Right hindlimb (tissue), 1 donor: Measurements from ENCODE around the gene CDCP1.
"Not testable (repeated sequence)": the region's sequence is repeated elsewhere in the genome, so short reads cannot be mapped to it uniquely, and the experiment has no call there.

Experiments
- DNase-seq: peaks from one replicate; pipeline ENCODE4 v3.0.0-alpha.2; 2018

Gene CDCP1

DNA sequence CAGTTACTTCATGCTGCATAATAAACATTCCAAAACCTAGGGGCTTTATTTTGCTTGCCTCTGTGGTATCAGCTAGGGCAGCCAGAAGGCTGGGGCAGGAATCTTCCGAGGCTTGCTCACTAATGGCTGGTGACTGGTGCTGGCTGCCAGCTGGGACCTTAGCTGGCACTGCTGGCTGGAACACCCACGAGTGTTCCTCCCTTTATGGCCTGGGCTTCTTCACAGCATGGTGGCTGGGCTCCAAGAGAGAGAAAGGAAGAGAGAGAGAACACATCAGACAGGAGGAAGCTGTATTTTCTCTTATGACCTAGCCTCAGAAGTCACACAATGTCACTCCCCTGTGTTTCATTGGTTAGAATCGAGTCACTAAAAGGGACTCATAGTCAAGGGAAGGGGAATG lies 23.9 kb upstream of the CDCP1 start:
- DNase-seq = no peak

DNA sequence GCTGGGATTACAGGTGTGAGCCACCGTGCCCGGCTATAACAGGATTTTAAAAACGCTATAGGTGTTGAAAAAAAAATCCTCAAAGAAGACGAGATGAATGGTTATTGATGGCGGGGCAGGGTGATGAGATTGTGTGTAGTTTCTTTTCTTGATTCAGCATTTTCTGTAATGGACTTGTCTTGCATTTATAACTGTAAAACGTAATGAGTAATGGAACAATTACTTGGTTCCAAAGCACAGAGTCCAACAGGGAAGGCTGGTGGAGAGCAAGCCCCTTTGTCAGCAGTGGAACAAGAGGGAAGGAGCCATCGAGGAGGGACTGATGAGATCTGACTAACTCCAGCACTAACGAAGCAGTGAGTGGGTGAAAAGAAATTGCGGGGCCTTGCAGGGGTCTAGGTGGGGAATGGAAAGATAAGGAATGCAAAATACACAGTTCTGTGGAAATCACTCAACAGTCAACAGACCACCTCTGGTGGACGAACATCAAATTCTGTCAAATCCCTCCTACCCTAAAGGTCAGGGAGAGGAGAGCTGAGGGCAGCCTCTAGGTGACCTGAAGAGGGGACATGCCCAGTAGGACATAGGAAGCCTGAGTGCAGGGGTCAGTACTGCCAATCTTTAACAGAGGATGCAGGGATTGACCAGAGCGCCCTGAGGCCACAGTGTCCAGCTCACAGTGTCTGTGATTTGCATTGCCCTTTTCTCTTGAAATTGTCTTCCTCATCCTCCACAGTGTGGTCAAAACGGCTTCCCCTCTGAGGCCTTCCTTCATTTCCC lies 23.1 kb upstream of the CDCP1 start:
- no peak for DNase-seq

DNA sequence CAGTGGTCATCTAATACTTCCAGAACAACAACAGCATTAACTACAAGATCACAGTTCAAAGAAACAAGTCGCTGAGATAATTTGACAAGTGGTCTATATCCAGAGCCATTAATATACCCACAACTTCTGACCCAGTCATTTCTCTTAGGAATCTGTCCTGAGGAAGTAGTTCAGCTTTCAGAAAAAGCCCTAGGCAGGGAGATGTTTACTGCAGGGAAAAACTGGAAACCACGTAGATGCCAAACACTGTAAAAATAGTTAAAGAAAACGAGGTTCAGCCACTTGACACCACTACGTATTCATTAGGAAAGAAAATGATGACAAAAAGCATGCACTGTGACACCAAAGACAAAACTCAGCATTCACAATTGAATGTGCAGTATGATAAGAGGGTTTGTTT lies 22.3 kb upstream of the CDCP1 start:
- DNase-seq = no peak

DNA sequence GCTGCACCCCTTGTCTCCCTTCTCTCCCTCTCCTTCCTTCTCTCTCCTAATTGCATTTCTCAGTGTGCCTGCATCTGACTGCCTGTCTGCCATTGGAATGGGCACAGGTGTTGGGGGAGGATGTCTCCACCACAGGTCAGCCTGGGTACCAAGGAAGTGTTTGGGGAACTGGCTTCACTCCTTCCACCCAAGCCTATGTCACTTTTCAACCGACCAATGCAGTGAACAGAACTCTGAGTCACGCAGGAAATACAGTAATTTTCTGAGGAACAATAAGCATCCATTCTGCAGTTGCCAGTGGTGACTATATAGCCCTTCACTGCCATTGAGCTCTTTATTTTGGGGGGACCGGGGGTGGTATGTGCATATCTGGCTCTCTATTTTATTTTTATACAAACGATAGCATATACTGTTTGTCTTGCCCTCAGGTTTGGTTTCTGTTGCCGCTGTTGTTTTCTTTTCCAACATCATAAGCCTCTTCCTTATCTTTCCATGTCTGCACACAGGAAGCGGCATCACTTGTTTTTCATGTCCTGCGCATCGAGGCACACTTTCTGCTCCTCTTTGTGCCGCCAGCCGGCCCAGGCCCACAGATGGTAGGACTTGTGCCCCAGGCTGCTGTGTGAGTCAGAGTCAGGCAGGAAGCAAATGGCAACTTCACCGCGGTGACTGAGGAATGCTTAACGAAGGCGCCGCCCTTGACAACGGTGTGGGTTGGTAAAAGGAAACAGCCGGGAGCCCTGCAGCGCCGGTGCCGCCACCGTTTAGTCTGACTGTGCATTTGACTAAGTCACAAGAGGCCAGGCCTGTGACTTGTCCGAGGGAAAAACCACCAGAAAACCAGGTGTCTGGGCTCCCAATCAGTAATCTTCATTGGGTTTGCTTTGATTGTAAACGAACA lies 21.1 kb upstream of the CDCP1 start:
- peak; percentile 77 for DNase-seq

DNA sequence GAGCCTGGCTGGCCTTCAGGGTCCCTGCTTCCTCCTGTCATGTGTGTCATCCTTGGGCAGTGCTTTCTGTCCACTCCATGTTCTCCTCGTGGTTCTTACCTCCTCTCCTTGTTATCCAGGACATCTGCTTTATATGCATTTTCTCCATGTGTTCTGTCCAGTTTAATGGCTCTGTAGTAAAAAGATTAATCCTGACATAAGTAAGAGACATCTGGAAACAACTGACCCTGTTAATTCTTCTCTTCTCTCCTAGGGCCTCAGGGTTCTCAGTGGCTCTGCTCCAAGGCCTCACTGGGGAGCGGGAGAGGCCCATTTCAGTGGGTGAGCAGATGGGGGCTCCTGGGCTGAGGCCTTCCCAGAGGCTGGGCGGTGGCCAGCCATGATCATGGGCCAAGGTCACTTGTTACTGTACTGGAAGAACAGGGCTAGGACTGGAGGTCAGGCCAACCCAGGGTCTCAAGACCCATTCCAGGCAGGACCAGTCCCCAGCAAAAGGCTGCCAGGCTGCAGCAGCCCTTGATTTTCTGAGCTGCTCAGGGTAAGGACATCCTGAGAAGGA lies 20.2 kb upstream of the CDCP1 start:
- DNase-seq = no peak

DNA sequence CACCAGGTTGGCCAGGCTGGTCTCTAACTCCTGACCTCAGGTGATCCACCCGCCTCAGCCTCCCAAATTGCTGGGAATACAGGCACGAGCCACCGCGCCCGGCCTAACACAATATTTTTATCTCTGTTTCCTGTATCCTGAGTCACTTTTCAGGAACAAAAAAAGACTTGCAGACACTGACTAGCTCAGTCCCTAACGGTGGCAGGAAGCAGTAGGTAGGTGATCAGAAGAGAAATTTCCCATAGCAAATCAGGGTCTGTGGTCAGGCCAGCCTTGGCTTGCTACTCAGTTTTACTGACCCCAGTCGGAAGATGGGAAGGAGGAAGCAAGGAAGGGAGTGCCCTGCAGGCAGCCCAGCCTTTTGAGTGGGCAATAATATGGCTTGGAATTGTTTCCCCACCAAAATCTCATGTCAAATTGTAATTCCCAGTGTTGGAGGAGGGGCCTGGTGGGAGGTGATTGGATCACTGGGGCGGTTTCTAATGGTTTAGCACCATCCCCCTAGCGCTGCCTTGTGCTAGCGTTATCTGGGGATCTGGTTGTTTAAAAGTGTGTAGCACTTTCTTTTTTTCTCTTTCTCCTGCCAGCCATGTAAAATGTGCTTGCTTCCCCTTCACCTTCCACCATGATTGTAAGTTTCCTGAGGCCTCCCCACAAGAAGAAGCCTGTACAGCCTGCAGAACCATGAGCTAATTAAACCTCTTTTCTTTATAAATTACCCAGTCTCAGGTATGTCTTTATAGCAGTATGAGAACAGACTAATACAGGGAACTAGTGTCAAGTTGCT lies 19.5 kb upstream of the CDCP1 start:
- no peak for DNase-seq

DNA sequence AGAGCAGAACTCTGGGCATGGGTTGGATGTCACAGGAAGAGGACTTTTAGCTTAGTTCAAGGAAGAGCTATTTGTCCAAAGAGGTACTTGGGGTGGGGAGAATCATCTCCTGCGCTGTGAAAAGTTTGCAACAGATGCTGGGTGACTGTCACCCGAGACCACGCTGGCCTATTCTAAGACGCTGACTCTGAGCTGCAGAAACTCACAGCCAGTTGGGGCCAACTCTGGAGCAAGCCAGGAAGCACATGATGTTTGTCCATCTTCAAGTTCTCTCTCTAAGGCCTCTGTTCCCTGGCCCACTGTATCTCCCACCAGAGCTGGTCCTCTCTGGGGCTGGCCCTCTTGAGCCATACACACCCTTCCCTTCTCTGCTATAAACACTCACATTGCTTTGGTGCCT lies 17.9 kb upstream of the CDCP1 start:
- DNase-seq = no peak

GRCh38 chr3:45163481-45163880 lies 17.3 kb upstream of the CDCP1 start:
- no peak for DNase-seq

DNA sequence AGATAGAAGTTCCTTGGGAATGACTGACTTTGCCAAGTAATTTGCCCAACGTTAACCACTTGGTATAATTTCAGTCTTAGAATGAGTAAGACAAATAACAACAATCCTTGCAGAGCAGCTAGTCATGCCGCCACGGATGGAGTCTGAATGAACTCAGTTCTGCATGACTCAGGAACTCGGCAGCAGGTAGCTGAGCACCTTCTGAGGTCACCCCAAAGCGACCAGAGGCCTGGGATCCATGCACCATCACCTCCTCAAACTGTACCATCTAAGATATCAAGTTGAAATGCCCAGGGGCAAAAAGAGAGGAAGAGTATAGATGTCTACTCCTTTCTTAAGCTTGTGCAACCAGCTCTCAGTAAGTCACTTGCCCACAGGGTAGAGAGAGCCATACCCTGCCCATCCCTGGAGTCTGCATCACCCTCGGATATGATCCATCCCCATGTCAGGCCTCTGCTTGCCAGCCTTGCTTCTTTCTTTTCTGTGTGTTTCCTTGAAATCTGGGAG lies 8.5 kb upstream of the CDCP1 start:
- no peak for DNase-seq

GRCh38 chr3:45153658-45154437 lies 7.7 kb upstream of the CDCP1 start:
- no peak for DNase-seq

DNA sequence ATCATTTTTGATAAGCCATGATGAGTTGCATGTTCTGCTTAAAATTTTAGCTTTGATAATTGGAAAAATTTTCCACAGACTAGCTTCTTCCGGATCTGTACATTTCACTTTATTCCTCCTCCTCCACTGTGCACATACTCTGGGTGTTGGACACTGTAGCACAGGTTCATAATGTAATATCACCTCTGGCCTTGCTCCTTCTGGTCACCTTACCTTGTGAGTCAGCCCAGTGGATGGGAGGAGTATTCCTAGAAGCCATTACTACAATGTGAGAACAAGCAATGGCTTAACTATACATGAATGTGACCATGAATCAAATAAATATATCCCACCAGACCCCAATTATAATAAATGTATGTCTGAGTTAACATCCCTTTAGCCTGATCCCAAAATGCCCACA lies 6.1 kb upstream of the CDCP1 start:
- no peak for DNase-seq

GRCh38 chr3:45151100-45151499 lies 4.9 kb upstream of the CDCP1 start:
- no peak for DNase-seq

- no peak for DNase-seq
Observed at GRCh38 chr3:45148921-45149320, 2.7 kb upstream of the CDCP1 start.

DNA sequence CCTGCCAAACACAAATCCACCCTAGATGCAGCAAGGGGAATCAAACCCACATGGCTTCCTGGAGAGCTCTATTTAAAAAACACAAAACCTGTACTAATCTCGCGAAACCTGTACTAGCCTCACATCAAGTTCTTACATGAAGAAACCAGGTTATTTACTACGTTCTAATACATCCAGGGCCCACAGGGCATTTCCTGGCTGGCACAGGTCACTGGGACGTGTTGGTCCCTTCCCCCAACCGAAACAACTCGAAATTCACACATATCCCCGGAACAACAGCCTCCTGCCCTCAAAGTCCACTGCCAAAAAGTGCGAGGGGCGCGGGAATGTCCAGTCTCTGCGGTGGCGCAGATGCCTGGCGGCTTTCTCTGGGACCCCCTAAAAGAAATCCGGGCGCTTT lies 955 bp downstream of the CDCP1 start:
- DNase-seq = no peak

- no peak for DNase-seq
Observed at GRCh38 chr3:45143673-45144671, 2.2 kb downstream of the CDCP1 start.

- DNase-seq = not testable (repeated sequence)
Observed at GRCh38 chr3:45140770-45141155, 5.4 kb downstream of the CDCP1 start.

GRCh38 chr3:45140141-45140769 lies 5.9 kb downstream of the CDCP1 start:
- DNase-seq = no peak

- DNase-seq = no peak
Observed at GRCh38 chr3:45139372-45140140, 6.6 kb downstream of the CDCP1 start.

DNA sequence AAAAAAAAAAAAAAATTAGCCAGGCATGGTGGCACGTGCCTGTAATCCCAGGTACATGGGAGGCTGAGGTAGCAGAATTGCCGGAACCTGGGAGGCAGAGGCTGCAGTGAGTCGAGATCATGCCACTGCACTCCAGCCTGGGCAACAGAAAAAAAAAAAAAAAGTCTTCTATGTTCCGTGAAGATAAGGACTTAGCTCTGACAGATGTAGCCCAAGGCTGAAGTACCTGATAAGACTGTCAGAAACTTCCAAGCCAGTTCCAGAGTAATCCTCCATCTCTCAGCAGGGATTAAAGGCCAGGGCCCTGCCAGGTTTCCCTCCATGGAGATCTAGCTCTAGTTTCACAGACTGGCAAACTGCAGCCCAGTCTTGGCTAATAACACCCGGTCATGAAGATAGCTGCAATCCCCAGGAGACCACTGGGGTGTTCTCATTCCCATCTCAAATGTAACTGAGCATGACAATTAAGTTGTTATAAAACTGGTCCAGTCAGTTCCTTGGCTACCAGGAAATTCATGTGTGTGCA lies 8.5 kb downstream of the CDCP1 start:
- no peak for DNase-seq
